ENCODE results near the gene SFXN2. TPM values are rescaled to one million over a fixed set of nuclear protein-coding genes. Genes with fewer than 3 reads are reported as not detected.
"Not testable (repeated sequence)": the region's sequence is repeated elsewhere in the genome, so short reads cannot be mapped to it uniquely, and the experiment has no call there.

SFXN2 gene
- total RNA-seq, 1 donor from 2014 or later, result 28.3 TPM

- no peak for DNase-seq (ENCODE audit: low spot score)
Measured at GRCh38 chr10:102679596-102679995, 34.8 kb upstream of the SFXN2 start.

DNA sequence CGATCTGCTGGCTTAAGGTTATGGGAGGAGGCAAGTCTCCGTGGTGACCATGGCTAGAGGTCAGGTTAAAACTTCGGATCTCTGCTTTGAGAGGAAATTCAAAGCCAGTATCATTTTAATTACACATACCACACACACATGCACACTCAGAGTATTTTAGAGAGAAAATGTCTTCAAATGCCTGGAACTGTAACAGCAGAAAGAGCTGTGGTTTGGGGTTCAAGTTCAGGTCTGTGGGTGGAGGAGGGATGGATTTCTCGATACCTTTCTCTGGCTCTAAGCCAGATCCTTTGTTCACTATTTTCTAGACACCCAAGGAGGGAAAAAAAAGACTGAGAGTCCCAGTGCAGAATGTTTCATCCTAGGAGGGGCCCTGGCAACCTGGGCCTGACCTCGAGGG, 32.7 kb upstream of the SFXN2 start:
- DNase-seq (ENCODE audit: low spot score), result no peak

GRCh38 chr10:102682416-102682815, 32.0 kb upstream of the SFXN2 start:
- peak; percentile 42 for DNase-seq (ENCODE audit: low spot score)

DNA sequence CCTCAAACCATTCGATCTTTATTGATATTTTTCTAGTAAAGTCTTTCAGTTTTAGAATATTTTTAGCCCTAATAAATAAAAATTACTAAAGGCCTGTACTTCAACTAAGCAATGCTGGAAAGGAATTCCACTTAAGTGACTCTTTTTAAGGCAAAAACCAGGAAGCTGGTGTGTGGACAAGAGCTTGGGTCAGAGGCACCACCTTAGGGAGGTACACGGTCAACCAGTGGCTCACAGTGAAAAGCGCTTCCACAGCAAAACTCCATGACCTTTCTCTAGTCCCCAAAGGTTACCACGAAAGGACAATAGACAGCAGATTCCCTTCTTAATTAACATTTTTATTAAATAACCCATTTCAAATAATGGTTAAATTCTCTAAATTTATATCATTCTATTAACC, 31.5 kb upstream of the SFXN2 start:
- DNase-seq (ENCODE audit: low spot score), result no peak

- no peak for DNase-seq (ENCODE audit: low spot score)
Measured at GRCh38 chr10:102683736-102684135, 30.7 kb upstream of the SFXN2 start.

GRCh38 chr10:102691285-102692066, 23.0 kb upstream of the SFXN2 start:
- no peak for DNase-seq (ENCODE audit: low spot score)

GRCh38 chr10:102695401-102695800, 19.0 kb upstream of the SFXN2 start:
- DNase-seq (ENCODE audit: low spot score), result not testable (repeated sequence)

DNA sequence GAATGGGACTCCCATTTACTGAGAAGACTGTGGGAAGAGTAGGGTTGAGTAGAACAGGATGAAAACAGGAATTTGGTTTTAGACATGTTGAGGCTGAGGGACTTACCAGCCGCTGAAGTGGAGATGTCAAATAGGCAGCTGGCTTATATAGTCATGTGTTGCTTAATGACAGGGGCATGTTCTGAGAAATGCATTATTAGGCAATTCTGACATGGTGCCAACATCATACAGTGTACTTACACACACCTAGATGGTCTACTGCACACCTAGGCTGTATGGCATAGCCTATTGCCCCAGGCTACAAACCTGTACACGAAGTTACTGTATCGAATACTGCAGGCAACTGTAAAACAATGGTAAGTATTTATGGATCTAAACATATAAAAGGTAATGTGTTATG, 17.7 kb upstream of the SFXN2 start:
- no peak for DNase-seq (ENCODE audit: low spot score)

- no peak for DNase-seq (ENCODE audit: low spot score)
Measured at GRCh38 chr10:102698894-102699293, 15.5 kb upstream of the SFXN2 start.

DNA sequence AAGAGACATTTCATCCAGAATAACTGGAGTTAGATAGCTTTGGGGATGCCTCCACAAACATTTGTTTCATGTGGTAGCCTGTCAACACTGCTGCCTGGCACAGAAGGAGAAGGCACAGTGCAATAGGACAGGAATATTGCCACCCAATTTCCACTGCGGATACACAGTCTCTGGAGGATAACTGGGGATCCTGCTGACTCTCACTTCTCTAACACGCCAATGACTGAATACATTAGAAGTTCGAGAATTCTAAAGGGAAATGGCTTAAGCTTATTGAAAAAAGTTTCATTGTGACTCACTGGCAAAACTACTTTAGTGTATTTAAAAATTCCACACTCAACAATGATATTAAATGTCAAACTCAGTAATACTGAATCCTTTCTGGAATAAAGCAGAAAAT, 13.2 kb upstream of the SFXN2 start:
- no peak for DNase-seq (ENCODE audit: low spot score)

DNA sequence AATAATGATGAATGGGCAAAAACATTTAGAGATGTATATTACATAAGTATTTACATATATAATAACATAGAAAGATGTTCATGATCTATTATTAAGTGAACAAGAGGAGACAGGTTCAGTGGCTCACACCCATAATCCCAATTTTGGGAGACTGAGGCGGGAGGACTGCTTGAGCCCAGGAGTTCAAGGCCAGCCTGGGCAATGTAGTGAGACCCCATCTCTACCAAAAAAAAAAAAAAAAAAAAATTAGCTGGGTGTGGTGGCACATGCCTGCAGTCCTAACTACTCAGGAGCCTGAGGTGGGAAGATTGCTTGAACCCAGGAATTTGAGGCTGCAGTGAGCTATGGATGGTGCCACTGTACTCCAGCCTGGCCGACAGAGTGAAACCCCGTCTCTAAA, 12.6 kb upstream of the SFXN2 start:
- no peak for DNase-seq (ENCODE audit: low spot score)

- no peak for DNase-seq (ENCODE audit: low spot score)
Measured at GRCh38 chr10:102702742-102703141, 11.7 kb upstream of the SFXN2 start.

GRCh38 chr10:102704915-102705314, 9.5 kb upstream of the SFXN2 start:
- no peak for DNase-seq (ENCODE audit: low spot score)

DNA sequence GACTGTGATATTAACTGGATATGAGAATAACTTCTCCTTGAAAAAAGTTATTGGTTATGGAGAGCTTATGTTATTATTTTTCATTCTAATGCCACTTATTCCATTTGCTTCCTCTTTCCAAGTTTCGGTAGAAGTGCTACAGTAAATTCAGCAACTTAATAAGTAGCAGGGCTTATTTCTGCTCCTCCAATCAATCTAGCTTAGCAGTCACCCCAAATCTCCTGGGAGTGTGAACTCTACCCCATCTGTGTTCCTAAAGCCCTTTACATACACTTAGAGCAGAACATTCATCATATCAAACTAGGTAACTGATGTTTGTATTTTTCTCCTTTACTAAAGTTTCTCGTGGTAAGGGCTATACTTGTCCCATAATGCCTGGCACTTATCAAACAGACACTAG, 8.9 kb upstream of the SFXN2 start:
- no peak for DNase-seq (ENCODE audit: low spot score)

DNA sequence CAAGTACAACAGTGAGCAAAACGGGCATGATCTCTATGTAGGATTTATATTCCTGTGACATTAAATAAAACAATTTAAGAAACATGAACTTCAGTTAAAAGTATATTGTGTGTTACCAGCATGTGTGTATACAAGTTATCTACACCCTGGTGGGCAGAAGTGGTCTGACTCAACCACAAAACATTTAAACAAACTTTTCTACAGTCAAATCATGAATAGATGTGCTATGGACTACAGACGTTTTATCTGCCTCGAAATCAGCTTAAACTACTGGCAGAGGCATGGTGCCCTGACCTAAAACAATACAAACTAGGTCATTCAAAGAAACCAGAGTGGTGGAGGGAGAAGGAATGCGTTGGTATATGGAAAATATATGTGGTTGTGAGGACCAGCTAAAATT, 3.8 kb upstream of the SFXN2 start:
- DNase-seq (ENCODE audit: low spot score), result no peak

GRCh38 chr10:102712089-102712488, 2.3 kb upstream of the SFXN2 start:
- DNase-seq (ENCODE audit: low spot score), result no peak

DNA sequence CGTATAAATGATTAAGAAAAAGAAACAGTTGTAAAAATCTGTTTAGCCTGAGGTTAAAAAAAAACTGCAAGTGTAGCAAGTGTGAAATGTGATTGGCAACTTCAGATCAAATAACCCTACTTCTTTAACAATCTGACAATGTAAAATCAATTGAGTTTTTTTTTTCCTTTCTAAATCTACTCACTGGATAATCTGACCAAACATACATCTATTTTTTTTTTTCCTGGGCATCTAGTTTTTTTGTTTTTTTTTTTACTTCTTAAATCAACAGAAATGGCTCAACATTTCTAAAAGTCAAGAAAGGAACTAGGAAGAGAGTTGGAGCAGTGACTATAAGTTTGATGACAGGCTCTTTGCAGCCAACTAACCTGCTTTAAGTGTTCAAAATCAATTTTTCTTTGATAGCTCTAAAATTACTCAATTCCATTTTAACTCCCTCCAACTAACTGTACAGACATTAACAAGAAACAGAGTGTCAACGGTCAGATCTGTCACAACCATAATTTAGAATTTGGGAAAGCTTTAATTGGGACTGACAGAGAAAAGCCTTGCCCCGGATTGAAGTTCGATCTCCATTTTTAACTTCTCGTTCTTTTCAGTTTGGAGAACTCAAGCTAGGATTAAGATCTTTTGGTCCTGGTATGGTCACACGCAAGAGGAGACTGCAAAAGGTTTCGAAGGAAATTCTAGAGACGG, 1.4 kb upstream of the SFXN2 start:
- no peak for DNase-seq (ENCODE audit: low spot score)

DNA sequence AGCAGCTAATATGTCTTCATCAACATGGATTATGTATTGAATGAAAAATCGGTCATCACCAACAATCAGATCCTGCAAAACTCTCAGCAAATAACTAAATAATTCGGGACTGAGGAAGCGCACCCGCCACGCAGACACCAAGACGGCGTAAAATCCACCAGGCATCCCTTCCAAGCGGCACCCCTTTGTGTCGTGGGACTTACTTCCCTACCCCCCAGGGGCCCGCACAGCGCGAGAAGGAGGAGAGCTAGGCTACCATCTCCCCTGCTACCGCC, 960 bp upstream of the SFXN2 start:
- no peak for DNase-seq (ENCODE audit: low spot score)

- DNase-seq (ENCODE audit: low spot score), result peak; percentile 97
Measured at GRCh38 chr10:102713814-102714620, 419 bp upstream of the SFXN2 start, which contains the start of gene ARL3. Gene ARL3 (minus strand): TSS chr10:102714397. CDS start chr10:102714275, 122 bp downstream.

DNA sequence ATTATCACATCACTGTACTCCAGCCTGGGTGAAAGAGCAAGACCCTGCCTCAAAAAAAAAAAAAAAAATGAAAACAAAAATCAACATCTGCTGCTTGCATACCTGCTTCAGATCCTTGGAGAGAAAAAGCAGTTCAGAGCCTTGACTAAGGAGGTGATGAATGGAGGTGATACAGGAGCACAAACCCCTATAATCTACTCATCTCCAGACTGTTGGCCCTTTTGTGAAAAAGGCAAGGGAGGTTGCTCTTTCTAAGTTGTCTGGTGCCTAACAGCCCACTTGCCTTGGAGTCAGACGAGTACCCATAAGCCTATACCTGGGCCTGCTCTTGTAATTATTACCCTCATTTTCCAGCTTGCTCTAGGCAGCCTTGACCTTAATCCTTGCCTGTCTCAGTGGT, 1.4 kb downstream of the SFXN2 start:
- DNase-seq (ENCODE audit: low spot score), result no peak

GRCh38 chr10:102716900-102717565, 2.6 kb downstream of the SFXN2 start:
- not testable (repeated sequence) for DNase-seq (ENCODE audit: low spot score)

- no peak for DNase-seq (ENCODE audit: low spot score)
Measured at GRCh38 chr10:102718220-102718619, 3.8 kb downstream of the SFXN2 start.

Data from ureter (tissue), 1 donor.